Measurements from ENCODE around the gene DNAH8. TPM values are rescaled to one million over a fixed set of nuclear protein-coding genes. Genes with fewer than 3 reads are reported as not detected.

DNAH8 gene
- total RNA-seq, 4 donors from 2014 or later: not detected

- TF ChIP-seq CTCF (IDR thresholded peaks at IDR 0.05): no peak
- no peak for ATAC-seq (ENCODE audit: low FRiP score)
Observed at GRCh38 chr6:39077882-39078594, 362.9 kb downstream of the DNAH8 start.

GRCh38 chr6:39078695-39079094 is 363.6 kb downstream of the DNAH8 start:
- no peak for DNase-seq (ENCODE audit: low spot score)
- TF ChIP-seq CTCF (IDR thresholded peaks at IDR 0.05): no peak
- no peak for ATAC-seq (ENCODE audit: low FRiP score)

More at GRCh38 chr6:39077882-39078594, 362.9 kb downstream of the DNAH8 start:
- no peak for DNase-seq (ENCODE audit: low spot score)

- ATAC-seq (ENCODE audit: low FRiP score) (no peak), DNase-seq (ENCODE audit: low spot score) (no peak)
- TF ChIP-seq CTCF (IDR thresholded peaks at IDR 0.05): no peak
Observed at GRCh38 chr6:39079197-39080125, 364.4 kb downstream of the DNAH8 start.

Small RNA genes lying within 50 kb of the gene (small RNA-seq; reads per million reads assigned to genes)
- gene AL034345.1: not detected
- gene RF00393: not detected

Other genes starting within 250 kb of the DNAH8 start
- gene BTBD9, start 75.4 kb upstream of the DNAH8 start, total RNA-seq: 10 to 100 TPM; 10.8 to 26.3 (median 15.3) TPM
- gene GLO1, start 12.2 kb upstream of the DNAH8 start, total RNA-seq: 10 to 100 TPM; 60.6 to 85.4 (median 72.9) TPM

All from omental fat pad (tissue), 4 donors.